CD4-positive, alpha-beta T cell (primary cell): Measurements from ENCODE around the gene IP6K3. TPM values are rescaled to one million over a fixed set of nuclear protein-coding genes. Genes with fewer than 3 reads are reported as not detected.

ENCODE experiments used
- ATAC-seq: fragments of 200-7000 bp; cut with Tn5 transposase; one replicate; pipeline ENCODE4 v1.10.0; 2022; ENCODE audit warnings: mild to moderate bottlenecking; ENCODE audit not compliant: poor library complexity
- CTCF ChIA-PET: fragments of 350-600 bp; sonication (Branson Sonifier 250); formaldehyde crosslinking; loops from one replicate; lab custom pipeline; 2021; ENCODE audit warnings: antibody characterized with exemption, inconsistent platforms; lab: Charles Lee
- POLR2A ChIA-PET: fragments of 350-600 bp; sonication (Branson Sonifier 250); formaldehyde crosslinking; loops from one replicate; lab custom pipeline; 2021; ENCODE audit warnings: antibody characterized with exemption, inconsistent platforms; lab: Charles Lee
- DNase-seq, 14 experiments: peaks; one replicate each; pipeline ENCODE4 v3.0.0-alpha.2; 2013 to 2020; ENCODE audit warnings: mixed read lengths in 2 of 14
- H3K27ac ChIP-seq, 2 donors: one replicate each; pipeline versions ENCODE4 v1.5.1 to v1.7.0; 2013; ENCODE audit warnings: low read length in 2 of 2, low read depth in 1 of 2, mild to moderate bottlenecking in 1 of 2
- H3K27me3 ChIP-seq, 2 experiments: 1 replicate in 1 of 2; 2 replicates in 1 of 2; pipeline versions ENCODE4 v1.6.1 to v1.7.0; 2013; ENCODE audit warnings: low read length in 2 of 2, control low read depth in 1 of 2, mild to moderate bottlenecking in 1 of 2, moderate library complexity in 1 of 2; ENCODE audit not compliant: insufficient read depth in 2 of 2, control insufficient read depth in 1 of 2
- H3K36me3 ChIP-seq: one replicate; pipeline ENCODE4 v1.6.1; 2013; ENCODE audit warnings: low read length, control low read depth; ENCODE audit not compliant: insufficient read depth
- H3K4me1 ChIP-seq: one replicate; pipeline ENCODE4 v1.6.1; 2013; ENCODE audit warnings: low read length, control low read depth; ENCODE audit not compliant: insufficient read depth
- H3K4me3 ChIP-seq: one replicate; pipeline ENCODE4 v1.5.1; 2013; ENCODE audit warnings: mild to moderate bottlenecking, low read length, moderate library complexity
- H3K9me3 ChIP-seq, 2 experiments: 1 replicate in 1 of 2; 2 replicates in 1 of 2; pipeline versions ENCODE4 v1.6.1 to v1.7.0; 2013; ENCODE audit warnings: low read length in 2 of 2, mild to moderate bottlenecking in 2 of 2, control low read depth in 1 of 2, moderate library complexity in 1 of 2; ENCODE audit not compliant: control insufficient read depth in 1 of 2, insufficient read depth in 1 of 2
- H3K27ac Mint-ChIP-seq: one replicate; pipeline ENCODE4 v1.8.0; 2020; ENCODE audit warnings: mixed read lengths
- H3K27me3 Mint-ChIP-seq: one replicate; pipeline ENCODE4 v1.8.0; 2021; ENCODE audit warnings: mixed read lengths
- H3K36me3 Mint-ChIP-seq: one replicate; pipeline ENCODE4 v1.8.0; 2021; ENCODE audit warnings: low read depth, mixed read lengths
- H3K4me1 Mint-ChIP-seq: one replicate; pipeline ENCODE4 v1.8.0; 2021; ENCODE audit warnings: low read depth, mixed read lengths
- H3K4me3 Mint-ChIP-seq: one replicate; pipeline ENCODE4 v1.8.0; 2020; ENCODE audit warnings: mild to moderate bottlenecking, mixed read lengths
- H3K9me3 Mint-ChIP-seq: one replicate; pipeline ENCODE4 v1.8.0; 2020; ENCODE audit warnings: mixed read lengths
- intact Hi-C, 2 experiments: fragments of 100-400 bp; cut with DNase I in 1 of 2; cut with micrococcal nuclease in 1 of 2; formaldehyde crosslinking; loops; one replicate each; pipeline versions ENCODE4 v1.15.1 to v1.9.0; 2023 to 2025; cut with DNase I, micrococcal nuclease
- total RNA-seq, 174 experiments: library from RNA in 2 of 174; stranded (reverse) in 2 of 174; gene quantifications; one replicate each; pipeline ENCODE4 v1.2.3 and lab custom pipeline; 2021 to 2026
- TF ChIP-seq, protein P1 (sequence below): fragments of 200-600 bp; IDR thresholded peaks from one replicate; pipeline ENCODE4 v1.8.0; 2022; ENCODE audit warnings: antibody characterized with exemption, mild to moderate bottlenecking

IP6K3 gene
- total RNA-seq, 2 experiments from 2014 or later, result not detected

DNA sequence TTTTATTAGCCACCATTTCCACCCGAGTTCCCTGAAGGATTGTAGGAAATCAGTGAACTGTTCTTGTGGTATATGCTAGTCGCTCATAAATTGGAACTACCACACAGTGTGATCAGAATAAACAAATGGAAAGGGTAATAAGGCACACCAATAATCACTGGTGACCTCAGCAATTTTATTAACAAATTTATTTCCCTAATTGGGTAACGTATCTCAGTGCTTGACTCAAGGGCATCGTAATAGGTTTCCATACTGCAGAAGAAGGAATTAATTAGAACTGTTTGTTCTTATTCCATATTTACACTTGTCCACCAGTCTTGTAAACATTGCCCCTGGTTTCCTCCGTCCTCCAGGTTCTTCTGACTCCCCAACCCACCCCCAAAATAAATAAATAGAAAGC is 25.2 kb downstream of the IP6K3 start:
- ChIA-PET POLR2A (interaction anchor here (1.6 kb wide), 1 partner anchor 10 kb away, joined by 5 read pairs; the partner anchor contains the start of gene UQCC2), CTCF (no interaction called here)
- no peak for DNase-seq
- Histone ChIP-seq H3K27ac (no peak overlapping the region), H3K4me3 (no peak overlapping the region), H3K4me1 (peaks cover 17% of the 10 kb centered on the region), H3K9me3 (no peaks in the 10 kb centered on the region), H3K36me3 (no peaks in the 10 kb centered on the region), H3K27me3 (peaks cover 0 to 2% of the 10 kb centered on the region in 2 experiments)
- no peaks in the 10 kb centered on the region for H3K9me3 Mint-ChIP-seq
- H3K27me3 Mint-ChIP-seq, result peaks cover 4% of the 10 kb centered on the region
- peaks cover 27% of the 10 kb centered on the region for H3K4me1 Mint-ChIP-seq
- ATAC-seq, result no peak
- H3K4me3 Mint-ChIP-seq, result no peak overlapping the region
- H3K27ac Mint-ChIP-seq, result no peak overlapping the region
- H3K36me3 Mint-ChIP-seq, result no peaks in the 10 kb centered on the region
- intact Hi-C loops, result no loop called here
- TF ChIP-seq, protein P1, sequence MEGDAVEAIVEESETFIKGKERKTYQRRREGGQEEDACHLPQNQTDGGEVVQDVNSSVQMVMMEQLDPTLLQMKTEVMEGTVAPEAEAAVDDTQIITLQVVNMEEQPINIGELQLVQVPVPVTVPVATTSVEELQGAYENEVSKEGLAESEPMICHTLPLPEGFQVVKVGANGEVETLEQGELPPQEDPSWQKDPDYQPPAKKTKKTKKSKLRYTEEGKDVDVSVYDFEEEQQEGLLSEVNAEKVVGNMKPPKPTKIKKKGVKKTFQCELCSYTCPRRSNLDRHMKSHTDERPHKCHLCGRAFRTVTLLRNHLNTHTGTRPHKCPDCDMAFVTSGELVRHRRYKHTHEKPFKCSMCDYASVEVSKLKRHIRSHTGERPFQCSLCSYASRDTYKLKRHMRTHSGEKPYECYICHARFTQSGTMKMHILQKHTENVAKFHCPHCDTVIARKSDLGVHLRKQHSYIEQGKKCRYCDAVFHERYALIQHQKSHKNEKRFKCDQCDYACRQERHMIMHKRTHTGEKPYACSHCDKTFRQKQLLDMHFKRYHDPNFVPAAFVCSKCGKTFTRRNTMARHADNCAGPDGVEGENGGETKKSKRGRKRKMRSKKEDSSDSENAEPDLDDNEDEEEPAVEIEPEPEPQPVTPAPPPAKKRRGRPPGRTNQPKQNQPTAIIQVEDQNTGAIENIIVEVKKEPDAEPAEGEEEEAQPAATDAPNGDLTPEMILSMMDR, result no peak

DNA sequence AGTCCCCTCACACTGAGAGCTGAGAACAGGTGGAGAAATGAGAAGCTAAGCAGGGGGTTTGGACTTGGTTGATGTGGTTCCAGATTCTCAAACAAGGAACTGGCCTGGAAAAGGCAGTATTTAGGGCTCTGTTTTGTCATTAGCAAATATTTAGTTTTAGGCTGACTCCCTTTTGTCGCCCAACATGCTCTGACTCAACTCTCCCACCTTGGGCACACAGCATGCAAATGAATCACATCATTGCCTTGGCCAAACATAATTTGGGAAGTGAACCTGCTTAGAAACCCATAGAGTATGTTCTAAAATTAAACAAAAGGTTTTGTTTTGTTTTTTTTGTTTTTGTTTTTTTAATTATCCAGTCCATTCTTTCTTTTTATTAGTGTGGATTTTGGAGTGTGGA is 25.7 kb downstream of the IP6K3 start:
- no peak overlapping the region for H3K27ac ChIP-seq
- no peak overlapping the region for H3K27ac Mint-ChIP-seq
- H3K36me3 ChIP-seq, result no peaks in the 10 kb centered on the region
- peaks cover 4% of the 10 kb centered on the region for H3K27me3 Mint-ChIP-seq
- ChIA-PET POLR2A (no interaction called here), CTCF (interaction anchor here (1.6 kb wide), 1 partner anchor 9 kb away, joined by 4 read pairs; the partner anchor contains the start of gene UQCC2)
- peaks cover 27% of the 10 kb centered on the region for H3K4me1 Mint-ChIP-seq
- no peaks in the 10 kb centered on the region for H3K9me3 Mint-ChIP-seq
- peaks cover 0 to 2% of the 10 kb centered on the region in 2 experiments for H3K27me3 ChIP-seq
- intact Hi-C loops, result no loop called here
- DNase-seq (no peak), ATAC-seq (no peak)
- H3K4me3 Mint-ChIP-seq, result no peak overlapping the region
- no peaks in the 10 kb centered on the region for H3K9me3 ChIP-seq
- TF ChIP-seq, protein P1, result no peak
- no peak overlapping the region for H3K4me3 ChIP-seq
- H3K4me1 ChIP-seq, result peaks cover 17% of the 10 kb centered on the region
- H3K36me3 Mint-ChIP-seq, result no peaks in the 10 kb centered on the region

DNA sequence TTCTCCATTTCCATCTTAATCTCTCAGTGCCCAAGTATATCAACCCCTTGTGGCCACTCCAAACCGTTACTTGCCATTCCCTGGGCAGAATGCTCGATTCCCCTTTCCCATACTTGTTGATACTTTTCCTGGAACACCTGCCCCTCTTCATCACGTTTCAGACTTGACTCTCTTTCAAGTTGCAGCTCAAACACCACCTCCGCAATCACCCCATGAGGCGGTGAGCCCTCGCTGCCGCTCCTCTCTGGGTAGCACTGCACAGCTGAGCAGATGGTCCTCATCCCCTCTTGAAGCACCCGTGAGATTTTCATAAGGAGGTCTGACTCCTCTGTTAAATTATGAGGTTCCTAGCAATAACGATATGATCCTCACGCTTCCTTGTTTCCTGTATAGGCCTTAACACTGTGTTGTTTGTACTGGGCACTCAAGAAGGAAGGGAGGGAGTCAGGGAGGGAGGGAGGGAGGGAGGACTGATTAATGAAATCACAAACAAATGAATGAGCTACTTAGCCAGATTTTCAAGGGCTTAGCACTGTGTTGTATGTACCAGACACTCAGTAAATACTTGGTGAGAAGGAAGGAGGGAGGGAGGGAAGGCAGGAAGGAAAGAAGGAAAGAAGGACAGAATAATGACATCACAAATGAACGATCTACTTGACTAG is 27.2 kb downstream of the IP6K3 start:
- H3K9me3 ChIP-seq, result no peaks in the 10 kb centered on the region
- H3K4me3 ChIP-seq, result no peak overlapping the region
- CTCF ChIA-PET, result interaction anchor here (1.6 kb wide), 1 partner anchor 8 kb away, joined by 4 read pairs; the partner anchor contains the start of gene UQCC2
- Mint-ChIP-seq H3K4me3 (no peak overlapping the region), H3K36me3 (no peaks in the 10 kb centered on the region), H3K27ac (no peak overlapping the region), H3K4me1 (peaks cover 17% of the 10 kb centered on the region), H3K9me3 (no peaks in the 10 kb centered on the region), H3K27me3 (peaks cover 4% of the 10 kb centered on the region)
- ATAC-seq (no peak), DNase-seq (no peak)
- H3K4me1 ChIP-seq, result peaks cover 10% of the 10 kb centered on the region
- TF ChIP-seq, protein P1, result no peak
- no peak overlapping the region for H3K27ac ChIP-seq
- H3K36me3 ChIP-seq, result no peaks in the 10 kb centered on the region
- intact Hi-C loops, result no loop called here
- H3K27me3 ChIP-seq, result peaks cover 0 to 2% of the 10 kb centered on the region in 2 experiments
- POLR2A ChIA-PET, result no interaction called here
